H1 (cell line): ENCODE results near the gene ZBTB2. TPM values are rescaled to one million over a fixed set of nuclear protein-coding genes. Genes with fewer than 3 reads are reported as not detected.

ENCODE experiments used
- SIN3A ChIP-seq, 2 experiments: IDR thresholded peaks in 1 of 2; conservative IDR thresholded peaks in 1 of 2; 2 replicates each; pipeline ENCODE4 v1.6.1; 2011 to 2012; ENCODE audit warnings: low read length in 2 of 2, improper control_type of control experiment in 1 of 2, low read depth in 1 of 2, mild to moderate bottlenecking in 1 of 2
- polyA plus RNA-seq, 7 experiments: library from polyadenylated mRNA; depleted of rRNA in 3 of 7; stranded (reverse) in 5 of 7; unstranded in 2 of 7; fragments of >200 nt in 5 of 7; fragments of 200-250 nt in 2 of 7; gene quantifications; 1 replicate in 5 of 7; 2 replicates in 1 of 7; 4 replicates in 1 of 7; pipeline versions ENCODE4 v1.2.1 to v1.2.3, GENCODE V29; 2011 to 2013; ENCODE audit warnings: missing spikeins in 2 of 7, mixed read lengths in 2 of 7
- total RNA-seq: library from RNA; stranded (reverse); fragmentation: NEBNext Ultra II Directional; extraction: Animal tissue kit (Norgen Biotek cat#: 25700); gene quantifications from 2 replicates; pipeline ENCODE4 v1.2.1, GENCODE V29; 2021

The ZBTB2 gene
- total and polyA plus RNA-seq, 2 of the 8 experiments (the other 6 are each of a cell fraction or from before 2014, with no cell fraction given), result 16.1 to 23.7 TPM

DNA sequence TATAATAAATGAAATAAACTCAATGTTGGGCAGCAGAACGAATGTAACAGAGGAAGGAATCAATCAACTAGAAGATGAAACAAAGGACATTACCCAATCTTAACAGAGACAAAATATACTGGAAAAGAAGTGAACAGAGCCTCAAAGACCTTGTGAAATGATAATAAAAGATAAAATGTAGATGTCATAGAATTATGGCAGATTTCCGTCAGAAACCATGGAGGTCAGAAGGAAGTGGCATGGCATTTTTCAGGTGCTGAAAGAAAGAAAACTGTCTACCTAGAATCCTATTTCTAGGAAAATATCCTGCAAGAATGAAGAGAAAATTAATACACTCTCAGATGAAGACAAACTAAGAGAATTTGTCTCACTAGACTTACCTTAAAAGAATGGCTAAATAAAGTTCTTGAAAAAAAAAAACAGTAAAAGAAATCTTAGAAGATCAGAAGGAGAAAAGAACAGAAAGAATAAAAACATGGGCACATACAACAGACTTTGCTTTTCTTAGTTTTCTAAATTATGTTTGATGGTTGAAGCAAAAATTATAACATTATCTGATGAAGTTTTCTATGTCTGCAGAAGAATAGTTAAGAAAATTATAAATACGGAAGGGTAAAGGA lies 23.4 kb upstream of the ZBTB2 start (continued):
- no peak for TF ChIP-seq SIN3A (conservative IDR thresholded peaks at IDR 0.05 in 1 of 2, IDR thresholded peaks at IDR 0.05 in 1 of 2; ENCODE audit: low read depth in 1 of 2, low read length in 2 of 2)
